Liver (tissue), 9 donors: ENCODE data around the gene FOXK2. TPM values are rescaled to one million over a fixed set of nuclear protein-coding genes. Genes with fewer than 3 reads are reported as not detected.
"Not testable (repeated sequence)": the region's sequence is repeated elsewhere in the genome, so short reads cannot be mapped to it uniquely, and the experiment has no call there.

Source experiments
- DNase-seq: peaks from one replicate; pipeline ENCODE4 v3.0.0-alpha.2; 2017; ENCODE audit warnings: low spot score
- H3K27ac ChIP-seq, 2 donors: one replicate each; pipeline ENCODE4 v1.7.0; 2013; ENCODE audit warnings: inconsistent platforms in 2 of 2, low read length in 2 of 2, control low read depth in 1 of 2, low read depth in 1 of 2, mild to moderate bottlenecking in 1 of 2
- H3K27me3 ChIP-seq, 4 donors: one replicate each; pipeline versions ENCODE4 v1.6.1 to v1.7.0; 2013; ENCODE audit warnings: low read length in 3 of 4, inconsistent platforms in 1 of 4, mild to moderate bottlenecking in 1 of 4, moderate library complexity in 1 of 4; ENCODE audit not compliant: control insufficient read depth in 4 of 4, insufficient read depth in 4 of 4
- H3K36me3 ChIP-seq, 4 donors: one replicate each; pipeline versions ENCODE4 v1.6.1 to v1.7.0; 2013; ENCODE audit warnings: low read length in 3 of 4, mild to moderate bottlenecking in 3 of 4, low read depth in 1 of 4, moderate library complexity in 1 of 4; ENCODE audit not compliant: control insufficient read depth in 4 of 4, insufficient read depth in 3 of 4
- H3K4me1 ChIP-seq, 4 donors: one replicate each; pipeline versions ENCODE4 v1.6.1 to v1.7.0; 2013; ENCODE audit warnings: low read length in 3 of 4, mild to moderate bottlenecking in 3 of 4, moderate library complexity in 1 of 4; ENCODE audit not compliant: control insufficient read depth in 4 of 4, insufficient read depth in 4 of 4
- H3K4me3 ChIP-seq, 3 donors: one replicate each; pipeline versions ENCODE4 v1.6.1 to v1.7.0; 2013; ENCODE audit warnings: low read length in 3 of 3, control low read depth in 1 of 3, low read depth in 1 of 3, mild to moderate bottlenecking in 1 of 3
- H3K9ac ChIP-seq, 2 donors: one replicate each; pipeline ENCODE4 v1.7.0; 2013; ENCODE audit warnings: low read length in 2 of 2, mild to moderate bottlenecking in 2 of 2, moderate library complexity in 2 of 2, control low read depth in 1 of 2, low read depth in 1 of 2
- H3K9me3 ChIP-seq, 4 donors: one replicate each; pipeline versions ENCODE4 v1.6.1 to v1.7.0; 2013; ENCODE audit warnings: low read length in 3 of 4; ENCODE audit not compliant: control insufficient read depth in 4 of 4
- ATF3 ChIP-seq: IDR thresholded peaks from 2 replicates; pipeline ENCODE4 v1.6.1; 2016; ENCODE audit warnings: antibody characterized with exemption
- CTCF ChIP-seq: fragments of 150-350 bp; IDR thresholded peaks from 2 replicates; pipeline ENCODE4 v1.5.1; 2017; ENCODE audit warnings: improper control_type of control experiment, low read depth, low read length; ENCODE audit not compliant: missing input control
- EGR1 ChIP-seq, 2 donors: IDR thresholded peaks; 2 replicates each; pipeline ENCODE4 v1.6.1; 2016 to 2018; ENCODE audit warnings: antibody characterized with exemption in 2 of 2, low read depth in 2 of 2
- FOXA1 ChIP-seq: IDR thresholded peaks from 2 replicates; pipeline ENCODE4 v1.6.1; 2016; ENCODE audit warnings: antibody characterized with exemption
- GABPA ChIP-seq, 2 donors: IDR thresholded peaks in 1 of 2; conservative IDR thresholded peaks in 1 of 2; 2 replicates each; pipeline ENCODE4 v1.6.1; 2016; ENCODE audit warnings: antibody characterized with exemption in 2 of 2, mild to moderate bottlenecking in 1 of 2, moderate library complexity in 1 of 2
- HNF4A ChIP-seq, 2 donors: conservative IDR thresholded peaks; 2 replicates each; pipeline ENCODE4 v1.6.1; 2016; ENCODE audit warnings: antibody characterized with exemption in 2 of 2, mild to moderate bottlenecking in 2 of 2
- HNF4G ChIP-seq: IDR thresholded peaks from 2 replicates; pipeline ENCODE4 v1.6.1; 2016; ENCODE audit warnings: antibody characterized with exemption
- JUND ChIP-seq, 2 donors: IDR thresholded peaks; 2 replicates each; pipeline ENCODE4 v1.6.1; 2016; ENCODE audit warnings: antibody characterized with exemption in 2 of 2
- MAX ChIP-seq: IDR thresholded peaks from 2 replicates; pipeline ENCODE4 v1.6.1; 2016; ENCODE audit warnings: antibody characterized with exemption
- NR2F2 ChIP-seq: IDR thresholded peaks from 2 replicates; pipeline ENCODE4 v1.6.1; 2016; ENCODE audit warnings: antibody characterized with exemption
- RAD21 ChIP-seq, 2 donors: IDR thresholded peaks; 2 replicates each; pipeline ENCODE4 v1.6.1; 2016; ENCODE audit warnings: antibody characterized with exemption in 2 of 2, mild to moderate bottlenecking in 2 of 2
- REST ChIP-seq: IDR thresholded peaks from 2 replicates; pipeline ENCODE4 v1.6.1; 2016; ENCODE audit warnings: antibody characterized with exemption, mild to moderate bottlenecking
- RXRA ChIP-seq, 2 donors: IDR thresholded peaks; 2 replicates each; pipeline ENCODE4 v1.6.1; 2017 to 2018; ENCODE audit warnings: antibody characterized with exemption in 2 of 2, mild to moderate bottlenecking in 1 of 2
- SP1 ChIP-seq: IDR thresholded peaks from 2 replicates; pipeline ENCODE4 v1.6.1; 2018; ENCODE audit warnings: antibody characterized with exemption, mild to moderate bottlenecking
- TAF1 ChIP-seq: conservative IDR thresholded peaks from 2 replicates; pipeline ENCODE4 v1.6.1; 2016; ENCODE audit warnings: antibody characterized with exemption, mild to moderate bottlenecking
- YY1 ChIP-seq: IDR thresholded peaks from 2 replicates; pipeline ENCODE4 v1.6.1; 2016; ENCODE audit warnings: antibody characterized with exemption, mild to moderate bottlenecking
- WGBS: extraction: QIAGEN DNeasy Blood & Tissue Kit; methylation state at CpG from one replicate; pipeline ENCODE4 v1.1.7; 2013; 5-methylcytosine and 5-hydroxymethylcytosine counted together
- polyA plus RNA-seq, 2 donors: library from polyadenylated mRNA; stranded (reverse) in 1 of 2; unstranded in 1 of 2; fragments of 200-250 nt in 1 of 2; fragments of >200 nt in 1 of 2; fragmentation: Nextera tagmentation in 1 of 2; extraction: Ambion mirVana in 1 of 2; gene quantifications; one replicate each; pipeline versions ENCODE4 v1.2.1 to v1.2.3, GENCODE V29; 2013 to 2015
- total RNA-seq, 2 donors: library from RNA; depleted of rRNA; stranded (reverse); fragments of >200 nt; gene quantifications; one replicate each; pipeline ENCODE4 v1.2.3, GENCODE V29; 2014
- donor health status: healthy.
- donor health status: healthy.
- donor health status: healthy.
- donor health status: healthy.
- donor health status: healthy.

The FOXK2 gene
- total and polyA plus RNA-seq, 4 donors = 3.1 to 16.2 (median 10.8) TPM

GRCh38 chr17:82583720-82584234, 64.2 kb downstream of the FOXK2 start:
- no peak overlapping the region for H3K27ac ChIP-seq
- WGBS = 95% methylated on average over 28 of the region's 28 CpGs
- no peak for DNase-seq
- H3K4me1 ChIP-seq = peaks cover 0 to 2% (median 0%) of the 10 kb centered on the region in 4 donors
- no peak overlapping the region for H3K9ac ChIP-seq
- no peaks in the 10 kb centered on the region for H3K27me3 ChIP-seq
- no peaks in the 10 kb centered on the region for H3K9me3 ChIP-seq
- no peak overlapping the region for H3K4me3 ChIP-seq
- peaks cover 6 to 38% (median 17%) of the 10 kb centered on the region in 4 donors for H3K36me3 ChIP-seq
- TF ChIP-seq JUND (IDR thresholded peaks at IDR 0.05) = no peak
- TF ChIP-seq SP1 = no peak
- no peak for TF ChIP-seq HNF4A (conservative IDR thresholded peaks at IDR 0.05)

GRCh38 chr17:82585935-82586575, 66.5 kb downstream of the FOXK2 start:
- H3K27ac ChIP-seq, H3K27me3 ChIP-seq, H3K4me3 ChIP-seq, H3K9me3 ChIP-seq, H3K9ac ChIP-seq, H3K4me1 ChIP-seq: not testable (repeated sequence)
- H3K36me3 ChIP-seq = peaks cover 6 to 43% (median 15%) of the 10 kb centered on the region in 4 donors
- peak; percentile 69 for DNase-seq
- WGBS = 95% methylated on average over 23 of the region's 23 CpGs

GRCh38 chr17:82586576-82587233, 67.2 kb downstream of the FOXK2 start:
- Histone ChIP-seq H3K9me3 (no peaks in the 10 kb centered on the region), H3K4me1 (peaks cover 0 to 6% (median under 1%) of the 10 kb centered on the region in 4 donors), H3K4me3 (no peak overlapping the region), H3K27me3 (no peaks in the 10 kb centered on the region), H3K9ac (no peak overlapping the region), H3K27ac (no peak overlapping the region), H3K36me3 (peaks cover 6 to 43% (median 15%) of the 10 kb centered on the region in 4 donors)
- TF ChIP-seq RAD21 (IDR thresholded peaks at IDR 0.05) (no peak), CTCF (no peak), RXRA (IDR thresholded peaks at IDR 0.05) (no peak), GABPA (IDR thresholded peaks at IDR 0.05 in 1 of 2, conservative IDR thresholded peaks at IDR 0.05 in 1 of 2) (no peak), REST (no peak), SP1 (no peak), TAF1 (no peak), EGR1 (IDR thresholded peaks at IDR 0.05; ENCODE audit: low read depth in 2 of 2) (no peak), MAX (no peak), HNF4G (no peak), HNF4A (conservative IDR thresholded peaks at IDR 0.05) (no peak), JUND (IDR thresholded peaks at IDR 0.05) (no peak), YY1 (no peak), ATF3 (no peak), NR2F2 (no peak), FOXA1 (no peak)
- WGBS = 88% methylated on average over 21 of the region's 21 CpGs
- DNase-seq = no peak
